NB4 (cell line): ENCODE data around the gene SMYD3.

Source experiments
- DNase-seq: peaks from one replicate; pipeline ENCODE4 v3.0.0; 2010; ENCODE audit warnings: low read depth
- H3K4me3 ChIP-seq: one replicate; pipeline ENCODE4 v1.5.1; 2011; ENCODE audit warnings: mild to moderate bottlenecking, low read depth, low read length, moderate library complexity
- CTCF ChIP-seq: IDR thresholded peaks from one replicate; pipeline ENCODE4 v1.5.1; 2012; ENCODE audit warnings: low read depth, low read length
- MYC ChIP-seq: IDR thresholded peaks from 2 replicates; pipeline ENCODE4 v1.6.1; 2011; ENCODE audit warnings: low read depth, low read length
- POLR2A ChIP-seq: IDR thresholded peaks from 2 replicates; pipeline ENCODE4 v1.6.1; 2011; ENCODE audit warnings: mild to moderate bottlenecking; ENCODE audit not compliant: insufficient read length; ENCODE audit errors: extremely low read depth
- TF ChIP-seq, protein P1 (sequence below): IDR thresholded peaks from 2 replicates; pipeline ENCODE4 v1.6.1; 2011; ENCODE audit warnings: low read depth, low read length

SMYD3 gene

GRCh38 chr1:246117066-246117791, 389.9 kb downstream of the SMYD3 start:
- no peak for TF ChIP-seq POLR2A
- no peak for TF ChIP-seq CTCF
- TF ChIP-seq, protein P1, sequence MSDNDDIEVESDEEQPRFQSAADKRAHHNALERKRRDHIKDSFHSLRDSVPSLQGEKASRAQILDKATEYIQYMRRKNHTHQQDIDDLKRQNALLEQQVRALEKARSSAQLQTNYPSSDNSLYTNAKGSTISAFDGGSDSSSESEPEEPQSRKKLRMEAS, result no peak
- no peak for TF ChIP-seq MYC
- DNase-seq, result peak; percentile 74
- H3K4me3 ChIP-seq, result no peak overlapping the region

- DNase-seq, result no peak
- no peak for TF ChIP-seq CTCF
- TF ChIP-seq, protein P1, result no peak
- no peak for TF ChIP-seq MYC
- no peak overlapping the region for H3K4me3 ChIP-seq
Observed at GRCh38 chr1:246114369-246114768, 392.7 kb downstream of the SMYD3 start.

DNA sequence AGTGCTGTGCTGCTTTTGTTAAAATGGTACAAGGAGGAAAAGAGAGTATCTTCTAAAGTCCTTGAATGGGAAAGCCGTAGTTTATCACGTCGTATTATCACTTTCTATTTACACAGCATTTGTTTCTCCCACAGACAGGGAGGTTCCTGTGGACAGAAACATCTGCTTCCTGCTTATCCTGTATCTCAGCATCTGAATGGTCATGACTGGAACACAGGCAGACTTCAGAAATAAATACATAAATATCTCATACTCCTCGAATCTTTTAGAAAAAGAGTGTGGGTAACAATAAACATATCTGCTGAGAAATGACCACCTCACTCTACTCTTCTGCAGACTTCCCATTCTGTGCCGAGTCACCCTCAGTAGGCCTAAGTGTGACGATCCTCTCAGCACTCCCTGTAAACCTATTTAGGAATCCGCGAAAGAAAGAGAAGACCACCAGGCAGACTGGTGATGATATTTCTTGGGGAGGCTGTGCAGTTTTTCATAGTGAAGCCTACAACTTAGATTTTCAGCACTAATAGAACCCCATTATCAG, 393.5 kb downstream of the SMYD3 start:
- DNase-seq, result peak; percentile 43
- H3K4me3 ChIP-seq, result no peak overlapping the region

GRCh38 chr1:246111570-246111969, 395.5 kb downstream of the SMYD3 start:
- no peak for DNase-seq
- no peak for TF ChIP-seq MYC
- TF ChIP-seq CTCF, result no peak
- TF ChIP-seq, protein P1, result no peak
- TF ChIP-seq POLR2A, result no peak
- no peak overlapping the region for H3K4me3 ChIP-seq

More for the DNA sequence above, 393.5 kb downstream of the SMYD3 start:
- TF ChIP-seq CTCF (no peak), MYC (no peak), POLR2A (no peak)
- TF ChIP-seq, protein P1, result no peak

DNA sequence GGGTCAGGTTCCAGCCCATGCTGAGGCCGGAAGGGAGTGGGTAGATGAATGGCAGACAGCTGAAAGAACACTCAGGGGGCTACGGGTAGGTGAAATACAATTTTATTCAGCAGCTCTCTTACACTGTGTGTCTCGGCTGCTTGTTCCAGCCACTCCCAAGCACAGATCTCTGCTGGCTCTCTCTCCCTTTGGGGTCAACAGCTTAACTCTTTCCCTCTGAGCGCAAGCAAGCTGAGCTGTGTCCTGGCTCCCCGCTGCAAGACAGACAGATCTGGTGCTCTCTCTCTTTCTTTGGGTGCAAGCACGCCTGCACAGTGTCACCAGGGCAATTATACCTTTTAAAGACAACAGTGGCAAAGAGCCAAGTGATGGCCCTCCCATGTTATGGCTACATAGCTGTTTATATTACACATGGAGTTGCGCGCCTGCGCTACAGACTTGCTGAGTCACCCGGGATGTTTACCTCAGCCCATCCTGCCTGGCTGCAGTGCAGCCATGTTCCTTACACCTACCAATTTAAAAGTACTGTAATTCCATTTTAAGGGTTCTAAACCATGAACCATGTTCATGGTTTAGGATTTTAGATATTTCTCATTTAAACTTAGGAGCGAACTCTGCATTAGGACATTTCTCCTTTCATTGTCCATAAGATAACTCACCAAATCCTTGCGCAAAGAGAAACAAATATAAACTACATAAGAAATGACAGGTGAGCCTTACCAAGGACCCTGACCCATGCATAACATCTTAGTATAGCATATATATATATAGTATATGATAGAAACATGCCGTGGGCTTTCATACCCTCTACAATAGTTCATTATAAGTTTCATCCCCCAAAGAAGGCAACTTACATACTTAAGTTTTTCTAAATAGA, 396.5 kb downstream of the SMYD3 start:
- no peak overlapping the region for H3K4me3 ChIP-seq
- no peak for DNase-seq
- TF ChIP-seq, protein P1, result no peak
- no peak for TF ChIP-seq MYC
- TF ChIP-seq POLR2A, result no peak
- no peak for TF ChIP-seq CTCF
